Activated T-helper 17 cell treated with anti-CD3 and anti-CD28 coated beads, Interleukin-2, amount 50 U/mL, for 72 hours (primary cell): Measurements from ENCODE around the gene HLCS. TPM values are rescaled to one million over a fixed set of nuclear protein-coding genes. Genes with fewer than 3 reads are reported as not detected.

ENCODE experiments used
- ATAC-seq: fragments of 150-1000 bp; cut with Tn5 transposase; replicated peaks from 2 replicates; pipeline ENCODE4 v1.10.0; 2021; ENCODE audit warnings: mild to moderate bottlenecking, moderate library complexity
- H3K27ac Mint-ChIP-seq: one replicate; pipeline ENCODE4 v1.8.0; 2022; ENCODE audit warnings: mixed read lengths
- H3K27me3 Mint-ChIP-seq: one replicate; pipeline ENCODE4 v1.8.0; 2022; ENCODE audit warnings: mixed read lengths
- H3K36me3 Mint-ChIP-seq: one replicate; pipeline ENCODE4 v1.8.0; 2022; ENCODE audit warnings: low read depth, mild to moderate bottlenecking, mixed read lengths
- H3K4me1 Mint-ChIP-seq: one replicate; pipeline ENCODE4 v1.8.0; 2022; ENCODE audit warnings: mixed read lengths
- H3K4me3 Mint-ChIP-seq: one replicate; pipeline ENCODE4 v1.8.0; 2022; ENCODE audit warnings: mild to moderate bottlenecking, mixed read lengths
- H3K9me3 Mint-ChIP-seq: one replicate; pipeline ENCODE4 v1.8.0; 2022; ENCODE audit warnings: mixed read lengths
- total RNA-seq, 2 donors: library from RNA; stranded (reverse); gene quantifications; one replicate each; pipeline ENCODE4 v1.2.3, GENCODE V29; 2022

The HLCS gene
- total RNA-seq, 2 donors from 2014 or later = 14.5 to 17.8 TPM

DNA sequence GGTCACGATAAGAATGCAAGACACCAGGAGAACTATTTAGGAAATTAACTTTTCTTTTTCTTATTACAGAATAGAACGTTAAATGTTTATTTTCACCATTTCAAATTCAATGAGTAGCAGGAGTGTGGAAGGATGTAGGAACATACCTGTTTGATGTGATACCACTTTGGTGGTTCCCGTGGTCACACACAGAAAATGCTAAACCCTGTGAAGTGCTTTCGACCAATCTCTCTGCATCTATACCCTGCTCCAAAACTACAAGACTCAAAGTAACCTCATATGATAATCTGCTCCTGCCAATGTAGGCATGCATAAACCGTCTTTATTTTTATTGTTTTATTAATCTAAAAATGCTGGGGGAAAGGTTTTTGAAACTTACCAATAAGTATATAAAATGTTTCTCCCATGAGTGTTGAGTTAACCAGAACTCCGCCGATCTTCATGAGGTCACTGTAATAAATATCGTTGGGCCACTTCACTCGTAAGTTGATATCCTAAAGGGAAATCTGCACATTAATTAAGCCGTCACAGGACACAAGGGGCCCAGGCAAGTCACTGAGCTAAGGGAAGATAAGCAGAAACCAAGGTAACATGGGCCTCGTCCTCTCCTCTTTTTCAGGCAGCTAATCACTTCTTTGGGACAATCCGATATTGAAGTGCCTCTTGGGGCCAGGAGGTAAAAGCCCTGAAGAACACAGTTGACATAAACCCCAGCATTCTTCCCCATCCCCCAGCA, 207.0 kb downstream of the HLCS start:
- Mint-ChIP-seq H3K27ac (no peak overlapping the region), H3K4me3 (no peak overlapping the region), H3K9me3 (no peaks in the 10 kb centered on the region), H3K36me3 (peaks cover 42% of the 10 kb centered on the region), H3K27me3 (no peaks in the 10 kb centered on the region), H3K4me1 (no peaks in the 10 kb centered on the region)
- ATAC-seq = no peak

DNA sequence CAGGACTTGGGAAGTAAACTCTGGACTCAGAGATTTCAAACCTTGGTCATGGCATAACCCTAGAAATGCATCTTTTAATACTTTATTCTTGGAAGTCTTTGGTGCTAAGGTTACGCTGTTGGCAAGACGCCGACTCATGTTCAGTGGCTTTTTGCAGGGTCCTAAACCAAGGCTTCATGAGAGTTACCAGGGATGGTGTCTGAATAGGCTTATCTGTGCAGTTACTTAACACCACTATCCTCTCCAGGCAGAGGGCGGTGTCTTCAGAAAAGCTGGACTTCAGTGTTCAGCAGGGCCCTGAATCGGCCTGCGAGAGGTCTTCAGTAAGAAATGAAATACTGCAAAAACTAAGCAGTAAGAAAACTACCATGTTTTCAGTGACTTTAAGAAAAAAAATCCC, 209.3 kb downstream of the HLCS start:
- Mint-ChIP-seq H3K27me3 (no peaks in the 10 kb centered on the region), H3K36me3 (peaks cover 64% of the 10 kb centered on the region), H3K27ac (no peak overlapping the region), H3K9me3 (no peaks in the 10 kb centered on the region), H3K4me3 (no peak overlapping the region), H3K4me1 (no peaks in the 10 kb centered on the region)
- no peak for ATAC-seq

- H3K36me3 Mint-ChIP-seq = peaks cover 64% of the 10 kb centered on the region
- ATAC-seq = no peak
- H3K27ac Mint-ChIP-seq = no peak overlapping the region
- no peaks in the 10 kb centered on the region for H3K4me1 Mint-ChIP-seq
- no peaks in the 10 kb centered on the region for H3K27me3 Mint-ChIP-seq
- H3K4me3 Mint-ChIP-seq = no peak overlapping the region
- H3K9me3 Mint-ChIP-seq = no peaks in the 10 kb centered on the region
Observed at GRCh38 chr21:36756527-36756926, 209.9 kb downstream of the HLCS start.

GRCh38 chr21:36754241-36754898, 212.1 kb downstream of the HLCS start:
- Mint-ChIP-seq H3K9me3 (no peaks in the 10 kb centered on the region), H3K4me3 (no peak overlapping the region), H3K4me1 (no peaks in the 10 kb centered on the region), H3K36me3 (peaks cover 70% of the 10 kb centered on the region), H3K27ac (no peak overlapping the region), H3K27me3 (peaks cover 2% of the 10 kb centered on the region)
- ATAC-seq = no peak

DNA sequence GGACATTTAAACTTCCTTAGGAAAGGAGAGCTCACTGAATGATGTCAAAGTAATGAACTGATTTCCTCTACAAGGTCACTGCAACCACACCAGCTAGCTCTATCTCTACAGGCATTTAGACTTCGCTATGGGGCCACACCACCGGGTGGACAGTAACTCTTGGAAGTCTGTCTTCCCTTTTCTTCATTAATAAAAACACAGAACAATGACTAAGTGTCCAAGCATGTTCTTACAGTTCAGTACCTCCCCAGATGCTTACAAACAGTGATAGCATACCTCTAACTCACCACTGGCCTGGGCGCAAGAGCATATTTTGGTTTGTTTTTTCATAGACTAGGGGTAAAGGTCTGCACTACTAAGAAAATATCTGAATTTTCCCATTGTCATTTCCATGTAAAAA, 212.9 kb downstream of the HLCS start:
- H3K27me3 Mint-ChIP-seq = peaks cover 9% of the 10 kb centered on the region
- no peak for ATAC-seq
- no peak overlapping the region for H3K4me3 Mint-ChIP-seq
- no peak overlapping the region for H3K27ac Mint-ChIP-seq
- no peaks in the 10 kb centered on the region for H3K9me3 Mint-ChIP-seq
- peaks cover 3% of the 10 kb centered on the region for H3K4me1 Mint-ChIP-seq
- peaks cover 72% of the 10 kb centered on the region for H3K36me3 Mint-ChIP-seq

DNA sequence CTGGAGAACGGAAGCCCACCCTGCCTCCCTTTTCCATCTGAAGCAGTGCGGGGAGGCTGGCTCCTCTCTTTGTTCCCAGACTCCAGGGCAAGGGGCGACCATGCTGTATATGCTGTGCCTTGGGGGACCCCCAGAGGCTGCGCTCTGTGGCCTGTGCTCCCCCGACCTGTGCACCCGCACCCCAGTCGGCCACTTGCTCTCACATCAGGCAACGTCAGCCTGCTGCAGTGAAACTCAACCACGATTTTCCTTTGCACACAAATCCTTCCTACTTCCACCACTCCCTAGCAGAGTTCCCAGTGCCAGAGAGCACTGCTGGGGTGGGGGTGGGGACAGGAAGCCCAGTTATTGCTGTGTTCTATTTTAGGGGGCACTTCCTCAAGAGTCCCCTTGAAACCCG, 215.1 kb downstream of the HLCS start:
- no peak overlapping the region for H3K27ac Mint-ChIP-seq

GRCh38 chr21:36750576-36750959, 215.9 kb downstream of the HLCS start:
- peaks cover 6% of the 10 kb centered on the region for H3K4me1 Mint-ChIP-seq
- H3K4me3 Mint-ChIP-seq = no peak overlapping the region
- H3K36me3 Mint-ChIP-seq = peaks cover 65% of the 10 kb centered on the region
- no peaks in the 10 kb centered on the region for H3K9me3 Mint-ChIP-seq
- H3K27ac Mint-ChIP-seq = no peak overlapping the region
- no peak for ATAC-seq
- peaks cover 22% of the 10 kb centered on the region for H3K27me3 Mint-ChIP-seq

More for the DNA sequence above, 215.1 kb downstream of the HLCS start:
- Mint-ChIP-seq H3K27me3 (peaks cover 22% of the 10 kb centered on the region), H3K9me3 (no peaks in the 10 kb centered on the region), H3K4me1 (peaks cover 6% of the 10 kb centered on the region), H3K36me3 (peaks cover 73% of the 10 kb centered on the region), H3K4me3 (no peak overlapping the region)
- no peak for ATAC-seq

DNA sequence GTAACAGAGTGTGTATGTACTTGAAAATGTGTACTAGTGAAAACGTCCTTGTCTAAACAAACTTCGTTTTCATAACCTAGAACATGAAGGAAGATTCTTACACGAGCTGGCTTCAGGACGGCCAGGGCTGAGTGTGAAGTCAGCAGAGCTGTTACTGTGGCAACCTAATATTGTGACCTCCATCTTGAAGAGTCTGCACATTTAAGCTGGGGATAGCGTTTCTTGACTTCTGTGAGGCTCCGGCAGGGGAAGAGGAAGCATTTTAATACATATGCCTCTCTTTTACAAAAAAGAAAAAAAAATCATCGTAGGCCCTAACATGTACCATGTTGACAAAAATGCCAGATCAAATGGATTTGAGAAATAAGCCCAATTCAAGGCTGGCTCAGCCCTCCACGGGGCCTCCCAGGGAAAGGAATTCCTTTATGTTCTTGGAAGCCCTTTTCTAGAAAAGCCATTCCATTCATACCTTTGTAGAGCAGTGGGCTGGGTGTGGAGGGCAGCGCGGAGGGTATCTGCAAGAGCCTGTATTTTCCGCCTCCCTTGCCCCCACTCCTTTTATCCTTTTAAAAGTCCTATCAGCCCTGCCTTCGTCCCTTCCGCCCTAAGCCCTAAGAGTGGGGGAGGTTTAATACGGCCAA, 216.4 kb downstream of the HLCS start:
- no peak for ATAC-seq
- H3K27ac Mint-ChIP-seq = no peak overlapping the region
- no peaks in the 10 kb centered on the region for H3K9me3 Mint-ChIP-seq
- peaks cover 60% of the 10 kb centered on the region for H3K36me3 Mint-ChIP-seq
- peaks cover 6% of the 10 kb centered on the region for H3K4me1 Mint-ChIP-seq
- H3K27me3 Mint-ChIP-seq = peaks cover 25% of the 10 kb centered on the region
- no peak overlapping the region for H3K4me3 Mint-ChIP-seq

- ATAC-seq = peak; percentile 87
- H3K27me3 Mint-ChIP-seq = peaks cover 32% of the 10 kb centered on the region
- H3K4me1 Mint-ChIP-seq = peaks cover 6% of the 10 kb centered on the region
- peak overlapping the region; percentile 58 for H3K27ac Mint-ChIP-seq
- no peaks in the 10 kb centered on the region for H3K9me3 Mint-ChIP-seq
- H3K4me3 Mint-ChIP-seq = peak overlapping the region; percentile 62
- H3K36me3 Mint-ChIP-seq = peaks cover 38% of the 10 kb centered on the region
Observed at GRCh38 chr21:36747815-36748383, 218.6 kb downstream of the HLCS start.

DNA sequence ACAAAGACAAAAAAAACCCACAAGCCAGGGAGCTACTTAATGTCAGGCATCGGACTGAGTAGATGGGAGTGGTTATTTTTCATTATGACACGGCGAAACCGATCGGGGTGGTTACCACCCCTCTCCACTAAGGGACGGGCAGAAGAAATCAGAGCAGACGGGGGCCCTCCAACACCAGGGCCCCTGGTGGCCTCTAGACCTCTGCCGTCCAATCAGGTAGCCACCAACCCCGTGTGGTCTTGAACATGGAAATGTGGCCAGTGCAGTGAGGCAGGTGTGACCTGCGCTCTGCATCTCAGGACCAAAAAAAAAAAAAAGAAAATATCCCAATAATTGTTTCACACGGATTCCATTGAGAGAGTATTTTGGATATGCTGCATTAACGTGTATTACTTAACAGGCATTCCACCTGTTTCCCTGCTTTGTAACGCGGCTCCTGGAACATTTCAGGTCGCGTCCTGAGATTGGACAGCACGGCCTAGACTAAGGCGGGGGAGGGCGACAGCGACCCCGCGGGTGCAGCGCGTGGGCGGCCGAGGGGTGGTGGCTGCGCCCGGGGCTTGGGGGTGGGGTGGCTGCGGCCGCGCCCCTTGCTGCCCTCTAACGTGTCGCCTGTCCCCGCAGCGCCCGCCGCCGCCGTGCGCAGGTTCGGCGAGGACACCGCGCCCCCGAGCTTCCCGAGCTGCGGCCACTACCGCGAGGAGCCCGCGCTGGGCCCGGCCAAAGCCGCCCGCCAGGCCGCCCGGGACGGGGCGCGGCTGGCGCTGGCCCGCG, 219.2 kb downstream of the HLCS start:
- Mint-ChIP-seq H3K4me1 (peaks cover 6% of the 10 kb centered on the region), H3K27me3 (peaks cover 32% of the 10 kb centered on the region), H3K9me3 (no peaks in the 10 kb centered on the region), H3K27ac (peak overlapping the region; percentile 41), H3K4me3 (peak overlapping the region; percentile 71), H3K36me3 (peaks cover 33% of the 10 kb centered on the region)
- ATAC-seq = peak; percentile 54

DNA sequence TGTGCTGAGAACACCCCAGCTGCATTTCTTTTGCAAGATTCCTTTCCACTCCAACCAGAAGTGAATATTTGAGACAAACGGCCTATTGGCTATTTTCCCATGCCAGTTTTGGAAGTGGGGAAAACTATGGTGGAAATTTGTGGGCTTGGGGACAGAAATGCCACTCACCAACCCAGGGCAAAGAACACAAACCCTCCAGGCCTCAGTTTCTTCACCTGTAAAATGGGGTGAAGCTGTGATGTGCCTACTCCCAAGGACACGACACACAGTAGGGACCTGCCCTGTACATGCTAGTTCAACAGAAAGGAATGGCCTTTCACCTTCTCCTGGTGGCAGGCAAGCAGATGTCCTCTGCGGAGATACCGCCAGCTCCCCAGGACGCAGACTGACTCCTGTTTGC, 221.0 kb downstream of the HLCS start:
- no peaks in the 10 kb centered on the region for H3K9me3 Mint-ChIP-seq
- peaks cover 28% of the 10 kb centered on the region for H3K36me3 Mint-ChIP-seq
- no peak for ATAC-seq
- no peak overlapping the region for H3K27ac Mint-ChIP-seq
- peaks cover 32% of the 10 kb centered on the region for H3K27me3 Mint-ChIP-seq
- H3K4me1 Mint-ChIP-seq = peaks cover 6% of the 10 kb centered on the region
- H3K4me3 Mint-ChIP-seq = no peak overlapping the region

DNA sequence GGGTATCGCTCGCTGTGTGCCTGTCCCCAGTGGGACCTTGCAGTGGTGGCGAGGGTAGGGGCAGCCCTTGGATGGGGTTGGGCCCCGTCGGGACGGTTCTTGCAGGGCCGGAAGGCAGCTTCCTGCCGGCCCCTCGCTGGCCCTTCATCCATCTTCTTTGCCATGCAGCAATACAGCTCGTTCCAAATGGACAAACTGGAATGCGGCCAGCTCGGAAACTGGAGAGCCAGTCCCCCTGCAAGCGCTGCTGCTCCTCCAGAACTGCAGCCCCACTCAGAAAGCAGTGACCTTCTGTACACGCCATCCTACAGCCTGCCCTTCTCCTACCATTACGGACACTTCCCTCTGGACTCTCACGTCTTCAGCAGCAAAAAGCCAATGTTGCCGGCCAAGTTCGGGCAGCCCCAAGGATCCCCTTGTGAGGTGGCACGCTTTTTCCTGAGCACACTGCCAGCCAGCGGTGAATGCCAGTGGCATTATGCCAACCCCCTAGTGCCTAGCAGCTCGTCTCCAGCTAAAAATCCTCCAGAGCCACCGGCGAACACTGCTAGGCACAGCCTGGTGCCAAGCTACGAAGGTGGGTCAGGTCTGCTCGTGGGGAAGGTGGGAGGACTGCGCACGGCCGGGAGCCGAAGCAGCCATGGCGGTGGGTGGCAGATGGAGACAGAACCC, 221.8 kb downstream of the HLCS start:
- Mint-ChIP-seq H3K9me3 (no peaks in the 10 kb centered on the region), H3K4me3 (no peak overlapping the region), H3K36me3 (peaks cover 21% of the 10 kb centered on the region), H3K27me3 (peaks cover 32% of the 10 kb centered on the region), H3K4me1 (peaks cover 6% of the 10 kb centered on the region), H3K27ac (no peak overlapping the region)
- ATAC-seq = no peak

DNA sequence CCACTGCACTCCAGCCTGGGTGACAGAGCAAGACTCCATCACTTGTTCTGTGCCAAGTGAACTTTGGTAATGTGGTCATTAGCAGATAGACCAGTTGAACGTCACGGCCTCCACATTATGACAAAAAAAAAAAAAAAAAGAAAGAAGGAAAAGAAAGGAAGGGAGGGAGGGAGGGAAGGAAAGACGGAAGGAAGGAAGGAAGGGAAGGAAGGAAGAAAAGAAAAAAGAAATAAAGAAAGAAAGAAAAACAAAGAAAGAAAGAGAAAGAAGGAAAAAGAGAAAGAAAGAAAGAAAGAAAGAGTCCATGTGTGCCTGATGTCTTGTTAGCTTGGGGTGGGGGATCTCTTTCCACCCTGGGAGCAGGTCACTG, 222.3 kb downstream of the HLCS start:
- H3K27me3 Mint-ChIP-seq = peaks cover 29% of the 10 kb centered on the region
- no peaks in the 10 kb centered on the region for H3K9me3 Mint-ChIP-seq
- no peak for ATAC-seq
- H3K4me1 Mint-ChIP-seq = peaks cover 6% of the 10 kb centered on the region
- H3K4me3 Mint-ChIP-seq = no peak overlapping the region
- H3K27ac Mint-ChIP-seq = no peak overlapping the region
- peaks cover 15% of the 10 kb centered on the region for H3K36me3 Mint-ChIP-seq

DNA sequence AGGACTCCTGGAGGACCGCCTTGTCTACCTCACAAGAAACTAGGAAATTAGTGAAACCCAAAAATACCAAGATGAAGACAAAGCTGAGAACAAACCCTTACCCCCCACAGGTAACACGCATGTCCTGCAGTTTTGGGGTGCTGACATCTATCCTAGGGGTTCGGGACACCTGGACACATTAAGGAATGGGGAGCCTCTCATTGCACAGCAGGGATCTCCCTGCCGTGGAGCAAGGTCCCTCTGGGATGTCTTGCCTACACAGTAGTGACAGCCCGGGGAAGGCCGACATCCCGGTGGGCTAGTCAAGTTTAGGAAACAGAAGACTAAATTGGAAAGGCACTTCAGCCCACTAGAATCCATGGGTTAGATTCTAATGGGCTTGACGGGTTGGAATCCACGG, 223.0 kb downstream of the HLCS start:
- H3K27ac Mint-ChIP-seq = no peak overlapping the region
- peaks cover 23% of the 10 kb centered on the region for H3K27me3 Mint-ChIP-seq
- H3K4me1 Mint-ChIP-seq = peaks cover 1% of the 10 kb centered on the region
- no peak for ATAC-seq
- H3K4me3 Mint-ChIP-seq = no peak overlapping the region
- H3K36me3 Mint-ChIP-seq = peaks cover 9% of the 10 kb centered on the region
- H3K9me3 Mint-ChIP-seq = no peaks in the 10 kb centered on the region
